NK-92 (cell line): ENCODE data around the gene SNX33.
"Not testable (repeated sequence)": the region's sequence is repeated elsewhere in the genome, so short reads cannot be mapped to it uniquely, and the experiment has no call there.

Source experiments
- DNase-seq: peaks from one replicate; lab custom pipeline; 2025; ENCODE audit not compliant: unreplicated experiment; lab: John Stamatoyannopoulos, UW

Gene SNX33

DNA sequence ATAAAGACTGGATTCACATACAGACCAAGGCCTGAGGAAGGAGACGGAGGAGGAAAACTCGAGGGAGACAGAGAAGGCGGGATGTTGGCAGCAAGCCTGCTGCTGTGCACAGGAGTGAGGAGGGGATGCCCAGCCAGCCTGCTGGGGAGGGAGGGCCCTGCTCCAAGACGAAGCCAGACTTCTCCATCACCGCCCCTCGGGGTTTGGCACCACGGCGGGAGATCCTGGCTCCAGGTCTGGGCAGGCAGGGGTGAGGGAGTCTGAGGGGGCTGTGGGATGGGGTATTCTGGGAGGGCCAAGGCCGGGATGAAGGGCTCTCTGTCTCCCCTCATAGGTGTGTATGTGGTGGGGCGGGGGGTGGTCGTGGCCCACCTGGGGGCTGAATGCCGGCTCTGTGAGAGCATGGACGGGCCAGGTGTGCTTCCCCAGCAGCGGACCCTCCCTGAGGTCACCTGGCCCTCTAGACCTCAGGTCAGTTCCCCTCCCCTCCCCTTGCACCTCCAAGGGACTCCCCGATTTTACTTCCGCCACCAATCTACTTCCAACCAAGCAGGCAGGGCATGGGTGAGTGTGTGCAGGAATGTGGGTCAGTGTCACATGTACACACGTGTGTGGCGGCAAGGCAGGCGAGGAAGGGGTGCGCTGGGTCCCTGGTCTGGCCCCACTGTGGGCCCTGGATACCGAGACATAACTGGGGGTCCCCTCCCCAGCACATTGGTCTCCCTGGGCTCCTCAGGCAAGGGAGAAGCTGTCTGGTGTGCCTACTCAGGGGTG is 50.4 kb downstream of the SNX33 start:
- DNase-seq, result not testable (repeated sequence)

GRCh38 chr15:75699517-75699916 is 51.8 kb downstream of the SNX33 start:
- not testable (repeated sequence) for DNase-seq

GRCh38 chr15:75699961-75700874 is 52.5 kb downstream of the SNX33 start:
- not testable (repeated sequence) for DNase-seq

DNA sequence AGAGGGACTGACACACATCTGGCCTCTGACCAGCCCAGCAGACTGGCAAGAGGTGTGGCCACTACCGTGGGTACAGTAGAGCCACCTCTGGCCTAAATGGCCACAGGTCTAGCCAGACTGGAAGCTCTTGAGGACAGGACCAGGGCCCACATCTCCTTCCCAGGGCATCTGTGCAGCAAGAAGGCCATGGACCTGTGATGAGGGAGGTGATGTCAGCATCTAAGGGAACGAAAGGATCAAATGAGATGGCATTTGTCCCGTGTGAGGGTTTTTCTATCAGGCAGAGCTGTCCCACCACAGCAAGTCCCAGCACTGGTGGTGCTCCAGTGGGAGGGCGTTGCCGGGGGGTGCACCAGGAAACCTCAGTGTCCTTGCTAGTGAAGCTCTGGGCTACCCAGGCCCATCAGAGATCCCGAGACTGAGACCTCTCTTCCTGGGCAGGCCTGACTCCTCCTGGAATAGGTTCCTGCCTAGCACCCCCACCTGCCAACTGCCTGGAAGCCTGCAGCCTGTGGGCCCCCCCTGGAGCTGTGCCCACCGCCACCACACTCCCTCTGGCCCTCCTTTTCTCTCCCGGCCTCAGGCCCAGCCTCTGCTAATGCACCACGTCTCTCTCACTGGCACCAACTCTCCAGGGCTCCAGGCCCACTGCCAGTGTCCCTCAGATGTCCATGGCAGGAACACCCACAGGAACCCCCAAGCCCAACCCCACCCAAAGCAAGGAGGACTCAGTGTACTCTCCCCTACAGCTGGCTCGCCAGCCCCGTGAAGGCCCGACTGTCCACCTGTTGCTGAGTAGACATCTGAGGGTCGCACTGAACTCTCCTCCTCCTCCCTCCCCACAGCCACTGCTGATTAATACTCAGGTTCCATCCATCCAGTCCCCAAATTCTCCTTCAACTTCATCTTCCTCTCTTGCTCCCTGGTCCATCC is 53.6 kb downstream of the SNX33 start:
- DNase-seq, result not testable (repeated sequence)

DNA sequence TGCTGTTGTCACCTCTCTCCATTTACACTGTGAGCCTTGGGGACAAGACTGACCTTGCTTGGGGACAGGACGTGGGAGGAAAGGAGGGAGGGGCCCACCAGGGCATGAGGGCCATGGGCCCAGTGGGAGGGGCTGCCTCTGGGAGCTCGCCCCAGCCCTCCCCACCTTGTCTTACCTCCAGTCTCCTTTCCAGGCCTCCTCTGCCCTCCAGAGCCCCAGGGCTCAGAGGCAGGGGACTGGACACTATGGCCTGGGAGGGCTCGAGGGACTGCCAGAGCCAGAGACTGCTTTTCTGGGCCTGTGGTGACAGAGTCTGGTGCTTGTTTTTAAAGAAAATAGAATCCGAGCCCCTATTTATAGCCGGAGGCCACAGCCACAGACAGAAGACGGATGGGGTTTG is 54.7 kb downstream of the SNX33 start:
- DNase-seq, result no peak

DNA sequence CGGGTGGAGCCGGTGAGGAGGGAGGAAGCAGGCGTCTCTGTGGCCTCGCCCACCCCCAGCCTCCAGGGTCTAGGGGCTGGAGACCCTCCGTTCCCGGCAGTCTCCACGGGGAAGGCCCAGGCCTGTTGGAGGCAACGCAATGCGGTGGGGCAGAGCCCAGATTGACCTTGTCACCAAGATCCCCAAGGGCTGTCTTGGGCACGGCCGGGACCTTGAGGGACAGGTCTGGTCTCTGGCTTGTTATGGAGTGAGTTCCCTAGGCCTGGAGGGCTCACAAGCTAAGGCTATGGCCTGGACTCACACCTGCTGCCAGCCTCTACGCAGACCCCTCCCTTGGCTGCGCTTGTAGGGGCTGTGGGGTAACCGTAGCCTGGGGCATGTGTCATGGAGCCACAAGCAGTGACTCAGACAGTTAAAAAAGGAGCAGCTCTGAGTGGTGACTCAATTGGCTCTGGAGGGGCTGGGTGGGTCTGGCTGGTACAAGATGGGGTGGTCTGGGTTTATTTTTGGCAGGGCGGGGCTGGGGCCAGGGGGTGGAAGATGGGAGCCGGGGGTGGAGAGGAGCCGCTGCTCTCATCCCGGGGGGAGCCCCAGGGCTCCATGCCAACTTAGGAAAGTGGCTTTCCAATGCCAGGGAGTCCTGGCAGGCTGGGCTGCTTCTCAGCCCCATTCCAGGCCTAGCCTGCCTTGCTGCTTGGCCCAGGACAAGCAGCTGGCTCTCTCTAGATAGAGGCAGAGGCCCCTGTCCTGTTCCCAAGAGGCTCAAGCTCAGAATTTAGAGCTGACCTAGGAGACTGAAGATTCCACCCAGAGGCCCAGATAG is 55.9 kb downstream of the SNX33 start:
- DNase-seq, result not testable (repeated sequence)

- no peak for DNase-seq
These were observed 56.5 kb downstream of the SNX33 start for GRCh38 chr15:75704263-75704615.

GRCh38 chr15:75704618-75705017 is 56.9 kb downstream of the SNX33 start:
- DNase-seq, result no peak

GRCh38 chr15:75705375-75705774 is 57.7 kb downstream of the SNX33 start:
- not testable (repeated sequence) for DNase-seq

GRCh38 chr15:75705854-75706681 is 58.4 kb downstream of the SNX33 start:
- DNase-seq, result no peak

DNA sequence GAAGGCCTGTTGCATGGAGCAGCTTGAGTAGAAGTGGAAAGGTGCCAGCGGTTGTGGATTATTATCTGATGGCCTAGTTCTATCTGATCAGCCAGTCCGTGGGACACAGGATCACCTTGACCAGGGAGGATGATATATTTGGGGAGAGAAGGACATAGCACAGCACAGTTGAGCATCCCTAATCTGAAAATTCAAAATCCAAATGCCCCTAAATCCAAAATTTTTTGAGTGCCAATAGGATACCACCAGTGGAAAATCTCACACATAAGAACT is 58.9 kb downstream of the SNX33 start:
- no peak for DNase-seq

DNA sequence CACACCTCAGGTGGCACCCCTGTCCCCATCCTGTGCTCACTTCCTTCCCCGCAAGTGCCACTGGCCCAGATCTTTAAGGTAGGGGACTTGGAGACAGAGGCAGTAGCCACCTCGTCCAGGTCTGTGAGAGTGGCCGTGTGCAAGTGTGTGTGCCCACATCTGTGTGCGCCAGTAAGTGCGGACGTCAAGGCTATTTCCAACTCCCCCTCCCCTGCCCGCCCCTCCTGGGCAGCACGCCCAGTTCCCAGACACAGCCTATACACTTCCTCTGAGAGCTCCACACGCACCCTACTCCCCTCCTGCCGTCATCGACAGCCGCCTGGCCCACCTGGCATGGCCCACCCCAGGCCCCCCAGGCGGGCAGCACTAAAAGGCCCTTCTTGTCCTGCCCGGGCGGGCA is 61.7 kb downstream of the SNX33 start:
- not testable (repeated sequence) for DNase-seq

DNA sequence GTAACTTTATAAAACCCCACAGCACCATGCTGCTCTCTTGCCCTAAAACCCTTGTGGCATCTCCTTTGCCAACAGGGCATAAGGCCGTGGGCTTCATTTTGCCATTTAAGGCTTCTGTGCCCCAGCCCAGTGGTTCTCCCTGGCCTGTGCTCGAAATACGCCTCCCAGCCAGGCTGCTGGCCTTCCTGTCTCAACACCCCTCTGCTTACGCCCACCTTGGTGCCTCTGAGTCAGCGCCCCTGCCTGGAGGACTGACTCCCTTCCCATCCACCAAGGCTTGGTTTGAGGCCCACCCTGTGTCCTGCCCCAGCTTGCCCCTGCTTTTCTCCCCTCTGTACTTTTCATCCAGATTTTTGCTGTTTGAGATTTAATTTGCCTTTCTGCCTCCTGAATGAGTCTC is 63.2 kb downstream of the SNX33 start:
- DNase-seq, result not testable (repeated sequence)

- not testable (repeated sequence) for DNase-seq
These were observed 63.8 kb downstream of the SNX33 start for GRCh38 chr15:75711495-75711894.
